IPS-NIHi7 (cell line): ENCODE data around the gene GRIN3B.
A peak's percentile ranks its signal among the peaks of the same experiment; 100 is the strongest.

Experiments used
- DNase-seq: peaks from one replicate; pipeline ENCODE4 v3.0.0; 2012; ENCODE audit warnings: mixed read lengths; ENCODE audit errors: extremely low spot score

The GRIN3B gene

GRCh38 chr19:990746-991145, 9.5 kb upstream of the GRIN3B start:
- DNase-seq = no peak

GRCh38 chr19:991174-991931, 8.9 kb upstream of the GRIN3B start:
- peak; percentile 67 for DNase-seq

- no peak for DNase-seq
These were observed 8.1 kb upstream of the GRIN3B start for GRCh38 chr19:991932-992669.

GRCh38 chr19:992670-993055, 7.6 kb upstream of the GRIN3B start:
- DNase-seq = no peak

- DNase-seq = no peak
These were observed 6.8 kb upstream of the GRIN3B start for GRCh38 chr19:993361-993830.

- DNase-seq = no peak
These were observed 6.3 kb upstream of the GRIN3B start for GRCh38 chr19:993831-994393.

GRCh38 chr19:994516-994915, 5.7 kb upstream of the GRIN3B start:
- DNase-seq = no peak

GRCh38 chr19:995051-995827, 5.0 kb upstream of the GRIN3B start:
- DNase-seq = no peak

GRCh38 chr19:996051-996838, 4.0 kb upstream of the GRIN3B start:
- peak; percentile 55 for DNase-seq

- DNase-seq = no peak
These were observed 2.2 kb upstream of the GRIN3B start for GRCh38 chr19:998064-998463.

- no peak for DNase-seq
These were observed 870 bp upstream of the GRIN3B start for GRCh38 chr19:999379-999719.

- no peak for DNase-seq
These were observed 645 bp downstream of the GRIN3B start for GRCh38 chr19:1000591-1001537.

- peak; percentile 85 for DNase-seq
These were observed 1.4 kb downstream of the GRIN3B start for GRCh38 chr19:1001538-1002166.

- no peak for DNase-seq
These were observed 2.4 kb downstream of the GRIN3B start for GRCh38 chr19:1002600-1002999.

GRCh38 chr19:1003283-1003682, 3.1 kb downstream of the GRIN3B start:
- DNase-seq = no peak

- no peak for DNase-seq
These were observed 4.1 kb downstream of the GRIN3B start for GRCh38 chr19:1004204-1004802.

GRCh38 chr19:1004803-1005664, 4.8 kb downstream of the GRIN3B start:
- DNase-seq = no peak

GRCh38 chr19:1006711-1007398, 6.6 kb downstream of the GRIN3B start:
- no peak for DNase-seq
